SH-SY5Y (cell line): ENCODE data around the gene CCDC121.

ENCODE experiments used
- GATA2 ChIP-seq: IDR thresholded peaks from 2 replicates; pipeline ENCODE4 v1.6.1; 2011; ENCODE audit warnings: mild to moderate bottlenecking, low read depth, low read length
- GATA3 ChIP-seq: IDR thresholded peaks from 2 replicates; pipeline ENCODE4 v1.6.1; 2011; ENCODE audit warnings: low read depth, mild to moderate bottlenecking, low read length, moderate library complexity

DNA sequence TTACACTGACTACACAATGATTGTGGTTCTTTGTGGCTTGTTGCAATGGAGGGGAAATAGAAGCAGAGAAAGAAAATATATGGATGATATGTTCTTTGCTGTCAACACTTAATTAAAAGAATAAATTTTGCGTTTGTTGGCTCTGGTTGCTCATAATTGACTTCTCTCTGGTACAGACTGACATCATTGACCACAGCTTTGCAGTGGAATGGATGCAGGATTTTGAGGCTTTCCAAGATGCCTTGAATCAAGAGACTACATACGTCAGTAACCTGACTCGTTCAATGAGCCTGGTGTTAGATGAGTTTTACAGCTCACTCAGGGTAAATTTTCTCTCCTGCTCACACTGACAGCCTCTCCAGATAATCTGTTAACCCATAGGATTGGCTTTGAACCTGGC, 9.9 kb upstream of the CCDC121 start:
- TF ChIP-seq GATA2 (no peak), GATA3 (no peak)
